HepG2 (cell line): Measurements from ENCODE around the gene HERPUD2. TPM values are rescaled to one million over a fixed set of nuclear protein-coding genes. Genes with fewer than 3 reads are reported as not detected.

Source experiments
- CENPT ChIP-seq: sonication (generic); formaldehyde crosslinking; IDR thresholded peaks from 2 replicates; pipeline ENCODE4 v1.8.0; 2022; ENCODE audit warnings: low read depth, mild to moderate bottlenecking, moderate library complexity, missing genetic modification reagents
- ELF4 ChIP-seq: sonication (generic); formaldehyde crosslinking; IDR thresholded peaks from 2 replicates; pipeline ENCODE4 v1.5.0; 2020; ENCODE audit warnings: missing genetic modification reagents, mild to moderate bottlenecking, moderate library complexity, borderline replicate concordance
- FOSL2 ChIP-seq: sonication (generic); formaldehyde crosslinking; IDR thresholded peaks from 2 replicates; pipeline ENCODE4 v1.4.0; 2020; ENCODE audit warnings: missing genetic modification reagents
- HOXA7 ChIP-seq: sonication (generic); formaldehyde crosslinking; IDR thresholded peaks from 2 replicates; pipeline ENCODE4 v1.8.1; 2022; ENCODE audit warnings: mild to moderate bottlenecking, missing genetic modification reagents, moderate library complexity
- MAFG ChIP-seq: sonication (generic); formaldehyde crosslinking; IDR thresholded peaks from 2 replicates; pipeline ENCODE4 v1.5.1; 2020; ENCODE audit warnings: mild to moderate bottlenecking, missing genetic modification reagents
- MLLT10 ChIP-seq: sonication (generic); formaldehyde crosslinking; IDR thresholded peaks from 2 replicates; pipeline ENCODE4 v1.4.0; 2020; ENCODE audit warnings: missing genetic modification reagents
- NFKB2 ChIP-seq: sonication (generic); formaldehyde crosslinking; IDR thresholded peaks from 2 replicates; pipeline ENCODE4 v1.4.0; 2020; ENCODE audit warnings: missing genetic modification reagents, borderline replicate concordance
- NR2F6 ChIP-seq, 2 experiments: IDR thresholded peaks; 2 replicates each; pipeline ENCODE4 v1.6.1; 2016; ENCODE audit warnings: antibody characterized with exemption in 1 of 2, mild to moderate bottlenecking in 1 of 2
- PREB ChIP-seq: sonication (generic); formaldehyde crosslinking; IDR thresholded peaks from 2 replicates; pipeline ENCODE4 v1.4.0; 2020; ENCODE audit warnings: missing genetic modification reagents
- SAFB2 ChIP-seq: sonication (generic); formaldehyde crosslinking; IDR thresholded peaks from 2 replicates; pipeline ENCODE4 v1.5.1; 2020; ENCODE audit warnings: missing genetic modification reagents, low read depth, mild to moderate bottlenecking, borderline replicate concordance
- SNAPC2 ChIP-seq: sonication (generic); formaldehyde crosslinking; IDR thresholded peaks from 2 replicates; pipeline ENCODE4 v1.8.1; 2022; ENCODE audit warnings: mild to moderate bottlenecking, missing genetic modification reagents
- XBP1 ChIP-seq: sonication (generic); formaldehyde crosslinking; IDR thresholded peaks from 2 replicates; pipeline ENCODE4 v1.5.0; 2020; ENCODE audit warnings: missing genetic modification reagents
- ZBTB20 ChIP-seq: sonication (generic); formaldehyde crosslinking; IDR thresholded peaks from 2 replicates; pipeline ENCODE4 v1.8.1; 2023; ENCODE audit warnings: missing genetic modification reagents, low read depth, mild to moderate bottlenecking, borderline replicate concordance
- ZFP62 ChIP-seq: sonication (generic); formaldehyde crosslinking; IDR thresholded peaks from 2 replicates; pipeline ENCODE4 v1.4.0; 2020; ENCODE audit warnings: missing genetic modification reagents
- ZKSCAN1 ChIP-seq: fragments of 150-350 bp; IDR thresholded peaks from 2 replicates; pipeline ENCODE4 v1.6.1; 2014; ENCODE audit warnings: low read length
- ZNF275 ChIP-seq: sonication (generic); formaldehyde crosslinking; IDR thresholded peaks from 2 replicates; pipeline ENCODE4 v1.8.0; 2022; ENCODE audit warnings: missing genetic modification reagents, mild to moderate bottlenecking, inconsistent platforms, borderline replicate concordance
- ZNF331 ChIP-seq: sonication (generic); formaldehyde crosslinking; IDR thresholded peaks from 2 replicates; pipeline ENCODE4 v1.4.0; 2020; ENCODE audit warnings: missing genetic modification reagents
- ZNF556 ChIP-seq: sonication (generic); formaldehyde crosslinking; IDR thresholded peaks from 2 replicates; pipeline ENCODE4 v1.4.0; 2020; ENCODE audit warnings: mild to moderate bottlenecking, missing genetic modification reagents, borderline replicate concordance
- ZNF720 ChIP-seq: sonication (generic); formaldehyde crosslinking; IDR thresholded peaks from 2 replicates; pipeline ENCODE4 v1.4.0; 2020; ENCODE audit warnings: missing genetic modification reagents
- ZNF724P ChIP-seq: sonication (generic); formaldehyde crosslinking; IDR thresholded peaks from 2 replicates; pipeline ENCODE4 v1.8.0; 2022; ENCODE audit warnings: missing genetic modification reagents, borderline replicate concordance
- polyA plus RNA-seq, 8 experiments: library from polyadenylated mRNA; depleted of rRNA in 3 of 8; stranded (reverse) in 7 of 8; unstranded in 1 of 8; fragments of >200 nt; fragmentation: Illumina TruSeq in 4 of 8; extraction: Trizol in 4 of 8; gene quantifications; 2 replicates each; pipeline versions ENCODE4 v1.2.1 to v1.2.3, GENCODE V29; 2011 to 2016; ENCODE audit warnings: low read depth in 4 of 8, missing spikeins in 1 of 8, mixed read lengths in 1 of 8; ENCODE audit not compliant: insufficient read depth in 1 of 8
- total RNA-seq, 5 experiments: library from RNA; depleted of rRNA; stranded (reverse); fragments of >200 nt; fragmentation: Illumina TruSeq; extraction: Trizol; gene quantifications; 2 replicates each; pipeline ENCODE4 v1.2.3, GENCODE V29; 2016; ENCODE audit warnings: low read depth in 1 of 5
- TF ChIP-seq, protein P1 (sequence below): fragments of 450-650 bp; IDR thresholded peaks from 2 replicates; pipeline ENCODE4 v1.6.1; 2017; ENCODE audit warnings: mild to moderate bottlenecking
- TF ChIP-seq, protein P2 (sequence below): sonication (generic); formaldehyde crosslinking; IDR thresholded peaks from 2 replicates; pipeline ENCODE4 v1.4.0; 2020; ENCODE audit warnings: missing genetic modification reagents

HERPUD2 gene
- total and polyA plus RNA-seq, 2 of the 13 experiments (the other 11 are each of a cell fraction or from before 2014, with no cell fraction given), result 10.7 to 38.6 TPM

GRCh38 chr7:35736725-35737124 lies 41.8 kb upstream of the HERPUD2 start (continued):
- TF ChIP-seq ZNF275, result no peak
- TF ChIP-seq ZBTB20 (CRISPR knock-in tag), result no peak
- TF ChIP-seq HOXA7 (CRISPR knock-in tag), result no peak
- TF ChIP-seq XBP1, result no peak
- no peak for TF ChIP-seq NFKB2 (CRISPR knock-in tag)
- TF ChIP-seq, protein P1, sequence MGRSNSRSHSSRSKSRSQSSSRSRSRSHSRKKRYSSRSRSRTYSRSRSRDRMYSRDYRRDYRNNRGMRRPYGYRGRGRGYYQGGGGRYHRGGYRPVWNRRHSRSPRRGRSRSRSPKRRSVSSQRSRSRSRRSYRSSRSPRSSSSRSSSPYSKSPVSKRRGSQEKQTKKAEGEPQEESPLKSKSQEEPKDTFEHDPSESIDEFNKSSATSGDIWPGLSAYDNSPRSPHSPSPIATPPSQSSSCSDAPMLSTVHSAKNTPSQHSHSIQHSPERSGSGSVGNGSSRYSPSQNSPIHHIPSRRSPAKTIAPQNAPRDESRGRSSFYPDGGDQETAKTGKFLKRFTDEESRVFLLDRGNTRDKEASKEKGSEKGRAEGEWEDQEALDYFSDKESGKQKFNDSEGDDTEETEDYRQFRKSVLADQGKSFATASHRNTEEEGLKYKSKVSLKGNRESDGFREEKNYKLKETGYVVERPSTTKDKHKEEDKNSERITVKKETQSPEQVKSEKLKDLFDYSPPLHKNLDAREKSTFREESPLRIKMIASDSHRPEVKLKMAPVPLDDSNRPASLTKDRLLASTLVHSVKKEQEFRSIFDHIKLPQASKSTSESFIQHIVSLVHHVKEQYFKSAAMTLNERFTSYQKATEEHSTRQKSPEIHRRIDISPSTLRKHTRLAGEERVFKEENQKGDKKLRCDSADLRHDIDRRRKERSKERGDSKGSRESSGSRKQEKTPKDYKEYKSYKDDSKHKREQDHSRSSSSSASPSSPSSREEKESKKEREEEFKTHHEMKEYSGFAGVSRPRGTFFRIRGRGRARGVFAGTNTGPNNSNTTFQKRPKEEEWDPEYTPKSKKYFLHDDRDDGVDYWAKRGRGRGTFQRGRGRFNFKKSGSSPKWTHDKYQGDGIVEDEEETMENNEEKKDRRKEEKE, result no peak
- TF ChIP-seq FOSL2, result peak; percentile 63
- TF ChIP-seq PREB (CRISPR knock-in tag), result no peak
- TF ChIP-seq ZNF556 (CRISPR knock-in tag), result no peak
- TF ChIP-seq ELF4 (CRISPR knock-in tag), result no peak
- TF ChIP-seq ZKSCAN1, result no peak
- TF ChIP-seq ZNF720 (CRISPR knock-in tag), result no peak
- TF ChIP-seq, protein P2, sequence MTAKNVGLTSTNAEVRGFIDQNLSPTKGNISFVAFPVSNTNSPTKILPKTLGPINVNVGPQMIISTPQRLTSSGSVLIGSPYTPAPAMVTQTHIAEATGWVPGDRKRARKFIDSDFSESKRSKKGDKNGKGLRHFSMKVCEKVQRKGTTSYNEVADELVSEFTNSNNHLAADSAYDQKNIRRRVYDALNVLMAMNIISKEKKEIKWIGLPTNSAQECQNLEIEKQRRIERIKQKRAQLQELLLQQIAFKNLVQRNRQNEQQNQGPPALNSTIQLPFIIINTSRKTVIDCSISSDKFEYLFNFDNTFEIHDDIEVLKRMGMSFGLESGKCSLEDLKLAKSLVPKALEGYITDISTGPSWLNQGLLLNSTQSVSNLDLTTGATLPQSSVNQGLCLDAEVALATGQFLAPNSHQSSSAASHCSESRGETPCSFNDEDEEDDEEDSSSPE (CRISPR knock-in tag), result no peak
- TF ChIP-seq SAFB2 (CRISPR knock-in tag), result no peak
- no peak for TF ChIP-seq ZNF724P (CRISPR knock-in tag)
- no peak for TF ChIP-seq MLLT10 (CRISPR knock-in tag)
- peak; percentile 79 for TF ChIP-seq NR2F6 (IDR thresholded peaks at IDR 0.05)
- TF ChIP-seq NR2F6 (CRISPR knock-in tag; IDR thresholded peaks at IDR 0.05), result peak; percentile 83
- TF ChIP-seq MAFG (CRISPR knock-in tag), result no peak
- TF ChIP-seq CENPT (CRISPR knock-in tag), result no peak
- TF ChIP-seq ZNF331 (CRISPR knock-in tag), result peak; percentile 47; the same call in 1 of the 2 replicates
- no peak for TF ChIP-seq SNAPC2 (CRISPR knock-in tag)
- no peak for TF ChIP-seq ZFP62 (CRISPR knock-in tag)
